NCI-H2227 (cell line): ENCODE measurements around the gene HDAC7.

ENCODE experiments used
- DNase-seq: peaks from one replicate; lab custom pipeline; 2025; ENCODE audit not compliant: unreplicated experiment; lab: John Stamatoyannopoulos, UW

Gene HDAC7

DNA sequence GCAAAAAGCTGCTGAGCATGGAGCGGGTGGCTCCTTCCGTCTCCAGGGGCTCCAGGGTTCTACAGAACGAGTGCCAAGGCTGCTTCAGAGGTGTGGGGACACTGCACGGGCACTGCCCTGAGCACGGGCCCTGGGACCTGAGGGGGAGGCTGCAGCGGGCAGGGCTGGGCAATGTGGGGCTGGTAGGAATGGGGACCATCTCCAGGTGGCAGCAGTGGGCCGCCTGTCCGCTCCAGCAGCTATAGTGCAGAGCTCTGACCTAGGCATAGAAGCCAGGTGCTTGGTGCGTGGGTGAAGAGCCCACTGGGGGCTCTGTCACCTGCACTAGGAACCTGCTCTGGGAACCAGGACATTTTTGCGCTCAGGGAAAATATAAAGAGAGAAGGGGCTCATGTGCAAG is 22.3 kb downstream of the HDAC7 start:
- no peak for DNase-seq

DNA sequence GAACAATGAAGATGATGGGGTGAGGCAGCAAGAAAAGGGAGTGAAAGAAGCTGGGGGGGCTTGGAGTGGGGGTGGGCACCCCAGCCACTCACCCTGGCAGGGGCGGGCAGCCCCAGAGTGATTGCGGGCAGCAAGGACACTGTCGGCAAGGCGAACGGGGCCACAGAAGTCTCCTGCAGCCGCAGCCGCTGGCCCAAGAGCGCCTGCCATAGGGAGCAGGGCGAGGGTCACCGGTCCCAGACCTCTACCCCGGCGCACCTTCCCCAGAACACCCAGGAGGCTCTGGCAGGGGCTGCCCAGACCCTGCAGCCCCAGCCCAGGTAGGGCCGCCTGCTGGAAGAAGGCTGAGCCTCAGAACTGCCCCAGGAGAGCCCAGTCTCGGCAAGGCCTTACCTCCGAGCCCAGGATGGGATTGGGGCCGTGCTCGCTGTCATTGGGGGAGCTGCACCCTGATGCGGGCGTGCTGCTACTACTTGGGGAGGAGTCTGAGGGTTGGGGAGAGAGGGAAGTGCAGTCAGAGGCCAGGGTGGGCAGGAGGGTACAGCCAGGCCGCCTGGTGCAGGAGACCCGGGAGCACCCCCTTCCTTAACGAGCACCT is 23.8 kb downstream of the HDAC7 start:
- DNase-seq: no peak

DNA sequence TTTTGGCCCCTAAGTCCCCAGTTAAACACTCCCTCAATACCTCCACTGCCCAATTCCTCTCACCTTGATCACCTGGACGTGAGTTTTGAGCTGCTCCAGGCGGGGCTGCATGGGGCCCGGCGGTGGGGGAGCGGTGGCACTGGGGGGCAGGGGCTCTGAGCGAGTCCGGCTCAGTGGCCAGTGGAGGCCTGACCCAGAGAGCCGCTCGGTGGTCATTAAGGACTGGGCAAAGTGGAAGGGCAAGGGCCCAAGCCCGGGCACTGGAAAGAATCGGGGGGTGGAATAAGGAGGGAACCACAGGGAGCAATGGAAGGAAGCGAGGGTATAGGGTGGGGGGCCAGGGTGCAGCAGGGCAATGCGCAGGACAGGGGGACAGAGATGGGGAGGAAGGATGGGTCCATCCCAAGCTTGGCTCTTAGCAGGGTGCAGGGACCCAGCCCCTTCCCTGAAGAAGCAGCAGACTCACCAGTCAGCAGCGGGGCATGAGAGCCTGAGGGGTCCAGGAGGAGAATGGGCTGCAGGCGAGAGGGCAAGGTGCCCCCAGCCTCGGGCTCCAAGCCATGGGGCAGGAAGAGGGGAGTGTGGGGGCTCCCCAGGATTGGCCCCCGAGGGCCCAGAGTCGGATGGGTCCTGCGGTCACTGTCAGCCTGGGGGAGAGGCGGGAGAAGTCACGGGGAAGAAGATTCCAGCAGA is 24.4 kb downstream of the HDAC7 start:
- no peak for DNase-seq

DNA sequence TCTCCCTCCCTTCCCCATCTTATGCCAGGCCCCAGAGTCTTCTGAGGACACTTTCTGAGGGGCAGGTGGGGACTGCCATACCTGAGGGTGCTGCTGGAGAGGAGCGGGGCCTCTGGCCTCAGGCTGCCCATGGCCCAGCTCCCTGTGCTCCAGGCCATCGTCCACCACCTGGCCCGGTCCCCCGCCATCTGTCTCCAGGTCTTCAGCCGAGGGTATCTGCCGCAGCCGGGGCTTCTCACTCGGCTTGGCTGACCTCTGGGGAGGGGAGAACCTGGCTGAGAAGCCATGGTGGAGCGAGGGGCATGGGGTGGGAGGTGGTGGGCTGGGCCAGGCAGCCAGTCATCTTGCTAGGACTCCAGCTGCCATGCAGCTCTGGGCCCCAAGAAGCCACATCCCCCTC is 25.0 kb downstream of the HDAC7 start:
- no peak for DNase-seq

DNA sequence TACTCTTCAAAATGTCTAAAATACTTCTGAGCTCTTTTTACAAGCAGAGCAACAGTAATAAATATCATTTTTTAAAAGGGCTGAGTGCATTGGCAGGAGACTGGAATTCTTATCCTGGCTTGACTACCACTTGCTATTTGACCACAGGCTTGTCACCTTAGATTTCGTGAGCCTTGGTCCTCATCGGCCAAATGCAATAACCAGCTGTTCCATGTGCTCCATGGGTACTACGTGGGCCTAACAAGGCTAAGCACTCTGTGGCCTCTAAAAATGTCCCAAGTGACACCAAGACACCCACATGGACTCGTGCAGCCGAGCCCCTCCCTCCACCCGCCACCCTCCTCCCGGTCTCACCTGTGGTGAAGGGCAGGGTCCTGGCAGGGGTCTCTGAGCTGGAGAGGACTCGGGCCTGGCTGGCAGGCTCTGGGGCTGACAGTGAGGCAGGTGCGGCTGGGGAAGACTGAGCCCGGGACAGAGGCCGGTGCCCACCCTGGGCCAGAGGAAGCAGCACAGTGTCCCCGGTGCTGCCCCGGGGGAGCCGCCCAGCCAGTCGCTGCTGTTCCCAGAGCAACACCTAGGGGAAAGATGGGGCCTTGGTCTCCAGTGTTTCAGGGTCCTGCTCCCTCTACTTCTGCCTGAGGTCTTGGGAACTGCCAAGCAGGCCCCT is 26.6 kb downstream of the HDAC7 start:
- DNase-seq: no peak

DNA sequence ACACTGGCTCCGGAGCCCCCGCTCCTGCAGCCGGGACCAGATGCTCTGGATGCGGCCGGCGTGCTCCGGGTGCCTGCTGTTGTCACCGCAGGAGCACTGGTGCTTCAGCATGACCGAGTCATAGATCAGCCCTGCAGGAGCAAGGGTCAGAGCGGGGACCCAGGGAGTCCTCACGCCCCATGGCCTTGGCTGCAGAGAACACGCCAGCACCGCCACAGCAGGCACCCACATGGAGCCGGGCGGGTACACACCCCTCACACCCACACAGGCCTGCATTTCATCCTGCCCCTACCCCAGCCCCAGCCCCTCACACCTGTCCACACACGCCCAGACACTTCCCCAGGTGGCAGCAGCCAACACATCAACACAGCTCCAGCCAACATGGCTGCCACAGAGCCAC is 27.8 kb downstream of the HDAC7 start:
- DNase-seq: no peak

DNA sequence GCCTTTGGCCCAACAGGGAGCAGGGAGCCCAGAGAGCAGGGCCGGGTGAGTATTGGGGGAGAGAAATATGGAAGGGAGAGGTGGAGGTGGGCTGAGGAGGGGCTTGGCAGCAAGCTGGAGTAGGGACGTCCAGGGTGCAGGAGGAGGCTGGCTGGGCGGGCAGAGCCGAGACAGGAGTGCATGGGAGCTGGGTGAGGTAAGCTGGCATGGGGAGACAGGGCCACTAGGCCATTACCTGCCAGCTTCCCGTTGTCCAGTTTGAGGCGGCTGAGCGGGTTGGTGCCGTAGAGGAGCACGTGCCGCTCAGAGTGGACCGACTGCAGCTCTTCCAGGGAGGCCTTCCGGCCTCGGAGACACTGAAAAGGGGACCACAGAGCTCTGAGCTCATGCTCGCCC is 28.4 kb downstream of the HDAC7 start:
- no peak for DNase-seq

DNA sequence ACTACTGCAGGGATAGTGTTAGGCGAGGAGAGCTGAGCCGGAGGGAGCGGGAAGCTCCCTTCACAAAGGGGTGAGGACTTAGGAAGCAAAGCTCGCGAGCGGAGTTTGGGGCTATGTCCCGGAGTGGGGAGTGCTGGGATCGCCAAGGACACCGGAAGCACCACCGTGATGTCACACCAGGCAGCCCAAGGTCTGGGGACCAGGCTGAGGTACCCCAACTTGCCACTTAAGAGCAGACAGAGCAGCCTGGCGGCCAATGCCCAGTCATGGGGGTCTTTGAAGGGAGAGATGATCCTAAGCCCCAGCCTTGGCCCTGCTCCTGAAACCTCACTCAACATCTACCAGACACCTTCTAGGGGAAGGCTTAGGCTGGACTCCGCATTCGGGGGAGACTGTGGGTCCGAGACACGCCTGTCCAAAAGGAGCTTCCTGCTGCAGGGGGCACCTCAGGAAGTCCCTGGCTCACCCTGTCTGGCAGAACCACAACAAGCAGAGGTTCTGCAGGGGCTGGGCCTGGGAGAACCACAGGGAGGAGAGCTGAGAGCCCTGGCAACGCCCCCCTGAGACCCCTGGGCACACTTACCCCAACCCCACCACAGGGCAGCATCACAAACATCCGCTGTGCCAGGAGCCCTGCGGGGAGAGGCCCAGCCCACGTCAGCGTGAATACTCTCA is 28.9 kb downstream of the HDAC7 start:
- no peak for DNase-seq

DNA sequence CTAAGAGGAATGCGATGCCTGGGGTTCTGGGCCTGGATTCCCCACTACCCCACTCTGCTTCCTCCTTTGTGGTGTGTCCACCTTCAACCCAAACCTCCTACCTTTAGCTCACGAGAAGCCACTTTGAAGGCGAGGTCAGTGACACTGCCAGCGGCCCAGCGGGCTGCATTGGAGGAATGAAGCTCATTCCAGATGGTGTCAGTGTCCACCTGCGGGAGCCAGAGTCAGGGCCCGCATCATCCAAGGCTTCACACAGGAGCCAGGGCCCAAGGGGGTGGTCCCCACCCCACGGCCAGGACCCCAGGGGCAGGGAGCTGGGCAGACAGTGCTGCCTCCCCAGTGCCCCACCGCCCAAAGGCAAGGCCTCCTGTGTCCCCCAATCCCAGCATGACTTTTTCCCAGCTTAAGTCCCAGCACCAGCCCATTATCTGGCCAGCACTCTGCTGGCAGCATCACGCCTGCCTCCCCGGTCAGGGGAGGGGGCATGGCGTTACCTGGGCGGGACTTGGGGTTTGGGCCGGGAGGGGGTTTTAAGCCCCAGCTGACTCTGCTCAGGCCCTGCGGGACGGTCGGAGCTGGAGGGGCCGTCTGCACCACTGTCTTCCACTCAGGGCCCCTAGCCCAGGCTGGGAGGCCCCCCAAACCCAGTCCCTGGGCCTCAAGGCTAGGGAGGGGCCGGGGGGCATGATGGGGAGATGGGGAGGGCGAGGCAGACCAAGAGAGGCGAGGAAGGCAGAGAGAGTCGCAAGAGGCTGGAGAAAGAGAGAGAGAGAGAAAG is 29.8 kb downstream of the HDAC7 start:
- DNase-seq: no peak

DNA sequence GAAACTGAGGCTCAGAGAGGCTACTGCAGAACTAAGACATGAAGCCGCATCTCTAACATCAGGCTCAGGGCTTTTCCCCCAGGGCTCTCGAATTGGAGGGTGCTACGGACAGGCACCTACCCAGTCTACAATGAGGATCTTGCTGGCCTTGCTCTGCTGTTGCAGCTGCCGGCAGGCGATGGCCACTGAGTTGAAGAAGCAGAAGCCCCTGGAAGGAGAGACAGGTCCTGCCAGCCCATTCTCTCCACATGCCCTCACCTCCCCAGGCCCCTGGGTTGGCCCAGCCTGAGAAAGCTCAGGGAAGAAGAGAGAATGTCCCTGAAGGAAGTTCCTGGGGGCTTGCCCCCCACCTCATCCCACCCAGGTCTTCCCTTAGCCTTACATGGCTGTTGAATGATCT is 30.6 kb downstream of the HDAC7 start:
- no peak for DNase-seq

DNA sequence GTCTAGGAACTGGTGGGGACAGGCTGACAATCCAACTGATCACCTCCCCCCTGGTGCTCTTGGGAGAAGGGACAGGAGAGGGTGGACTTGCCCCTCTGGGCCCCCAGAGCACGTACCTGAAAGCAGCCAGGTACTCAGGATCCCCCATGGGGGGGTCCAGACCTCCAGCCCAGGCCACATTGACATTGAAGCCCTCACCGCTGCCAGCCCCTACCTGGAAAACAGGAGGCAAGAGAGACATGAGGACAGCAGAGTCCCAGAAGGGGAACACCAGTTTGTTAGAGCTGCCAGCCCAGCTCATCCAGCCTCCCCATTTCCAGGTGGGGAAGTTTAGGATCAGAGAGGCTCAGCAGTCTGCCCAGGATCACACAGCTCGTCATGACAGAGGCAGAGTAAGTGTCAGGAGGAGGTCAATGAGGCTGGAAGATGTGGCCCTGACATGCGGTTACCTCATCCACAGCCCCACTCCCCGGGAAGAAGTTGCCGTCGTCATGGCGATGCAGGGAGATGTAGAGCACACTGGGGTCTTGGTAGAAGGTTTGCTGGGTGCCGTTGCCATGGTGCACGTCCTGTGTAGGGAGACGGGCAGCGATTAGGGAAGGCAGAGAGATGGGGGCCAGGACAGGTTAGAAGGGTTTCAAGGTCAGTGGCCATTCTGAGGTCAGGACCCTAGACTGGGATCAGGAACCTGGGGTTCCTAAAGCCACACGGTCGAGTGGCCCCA is 31.9 kb downstream of the HDAC7 start:
- DNase-seq: no peak

DNA sequence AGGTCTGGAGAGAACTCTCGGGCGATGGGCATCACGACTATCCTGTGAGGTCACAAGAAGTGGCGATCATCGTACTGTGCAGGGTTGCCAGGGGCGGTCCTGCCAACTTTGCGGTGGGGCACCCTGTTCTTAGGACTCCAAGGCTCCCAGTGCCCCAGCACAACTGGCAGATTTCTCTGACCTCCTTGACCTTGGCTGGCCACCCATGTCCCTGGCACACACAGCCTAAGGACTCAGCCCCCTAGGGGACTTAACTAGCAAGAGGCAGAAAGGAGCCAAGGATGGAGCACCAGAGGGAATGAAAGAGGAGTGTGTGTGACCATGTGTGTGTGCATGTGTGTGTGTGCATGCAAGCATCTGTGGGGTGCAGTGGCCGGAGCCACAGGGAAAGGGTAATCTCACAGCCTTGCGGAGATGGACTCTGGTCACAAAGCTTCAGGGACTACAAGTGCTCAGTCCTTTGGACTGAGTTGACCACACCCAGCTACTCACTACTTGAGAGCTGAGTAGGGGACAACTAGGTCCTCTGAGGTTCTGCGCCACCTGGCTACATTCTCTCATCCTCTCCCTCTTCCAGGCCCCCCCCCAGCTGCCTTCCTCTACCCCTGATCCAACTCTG is 32.9 kb downstream of the HDAC7 start:
- no peak for DNase-seq

DNA sequence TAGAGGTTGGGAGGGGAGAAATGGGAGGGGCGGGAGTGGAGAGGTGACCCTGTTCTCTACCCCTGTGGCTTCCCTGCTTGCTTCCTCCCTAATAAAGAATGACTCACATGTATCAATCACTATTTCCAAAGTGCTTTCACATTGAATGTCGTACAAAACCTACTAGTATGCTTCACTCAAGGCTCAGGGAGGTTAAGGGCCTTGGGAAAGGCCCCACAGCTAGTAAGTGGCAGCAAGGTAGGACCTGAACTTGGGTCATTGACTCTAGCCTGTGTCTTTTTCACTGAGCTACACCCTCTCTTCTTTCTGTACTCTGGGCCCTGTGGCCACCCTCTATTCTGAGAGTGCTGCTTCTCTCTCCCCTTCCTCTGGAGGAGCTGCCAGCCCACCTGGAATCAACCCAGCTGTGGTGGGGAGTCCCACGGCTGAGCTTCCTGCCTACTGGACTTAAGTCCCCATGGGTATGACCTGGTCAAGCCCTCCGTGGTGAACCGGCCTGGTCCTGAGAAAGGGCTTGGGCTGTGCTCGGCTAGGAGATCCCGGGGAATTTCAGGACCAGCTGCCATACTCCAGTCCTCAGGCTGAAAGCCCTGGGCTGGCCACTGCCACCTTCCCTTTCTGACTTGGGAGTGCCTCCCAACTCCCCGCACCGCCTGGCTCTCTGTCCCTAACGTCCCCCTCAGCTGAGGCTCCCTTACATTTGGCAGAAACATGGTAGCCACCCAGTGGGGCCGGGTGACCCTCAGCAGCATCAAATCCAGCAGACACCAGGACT is 33.6 kb downstream of the HDAC7 start:
- DNase-seq: no peak

DNA sequence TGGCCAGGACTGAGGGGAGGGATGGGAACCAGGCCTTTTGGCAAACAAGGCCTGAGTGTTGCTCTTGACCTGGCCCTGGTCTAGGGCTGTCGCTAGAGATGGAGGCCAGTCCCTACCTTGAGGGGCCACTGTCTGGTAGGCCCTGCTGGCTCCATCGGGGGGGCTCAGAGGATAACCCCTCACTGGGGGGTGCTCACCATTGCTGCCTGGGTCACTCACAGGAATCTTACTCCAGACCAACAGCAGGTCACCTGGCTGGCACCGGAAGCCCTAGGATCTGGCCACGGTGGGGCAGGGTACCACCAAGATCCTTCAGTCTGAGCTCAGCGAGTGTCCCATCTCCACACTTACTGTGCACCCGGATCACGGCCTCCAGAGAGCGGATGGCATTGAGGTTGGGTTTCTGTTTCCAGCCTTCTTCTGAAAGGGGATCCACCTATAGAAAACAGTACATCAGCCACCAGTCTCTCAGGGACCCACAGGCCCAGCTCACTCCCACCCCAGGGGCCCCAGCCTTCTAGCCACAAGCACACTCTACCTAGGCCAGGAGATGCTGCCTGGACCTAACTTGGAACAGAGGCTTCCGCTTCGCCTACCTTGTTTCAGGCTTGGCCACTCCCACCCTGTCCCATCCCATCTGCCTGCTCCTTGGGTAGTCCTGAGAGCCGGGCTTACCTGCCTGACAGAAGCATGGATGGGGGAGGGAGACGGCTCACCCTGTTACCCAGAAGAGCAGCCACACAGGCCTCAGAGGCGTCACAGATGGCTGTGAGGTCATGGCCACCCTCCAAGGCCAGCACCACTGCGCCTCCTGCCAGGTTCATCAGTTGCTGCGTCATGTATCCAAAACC is 34.4 kb downstream of the HDAC7 start:
- DNase-seq: no peak

DNA sequence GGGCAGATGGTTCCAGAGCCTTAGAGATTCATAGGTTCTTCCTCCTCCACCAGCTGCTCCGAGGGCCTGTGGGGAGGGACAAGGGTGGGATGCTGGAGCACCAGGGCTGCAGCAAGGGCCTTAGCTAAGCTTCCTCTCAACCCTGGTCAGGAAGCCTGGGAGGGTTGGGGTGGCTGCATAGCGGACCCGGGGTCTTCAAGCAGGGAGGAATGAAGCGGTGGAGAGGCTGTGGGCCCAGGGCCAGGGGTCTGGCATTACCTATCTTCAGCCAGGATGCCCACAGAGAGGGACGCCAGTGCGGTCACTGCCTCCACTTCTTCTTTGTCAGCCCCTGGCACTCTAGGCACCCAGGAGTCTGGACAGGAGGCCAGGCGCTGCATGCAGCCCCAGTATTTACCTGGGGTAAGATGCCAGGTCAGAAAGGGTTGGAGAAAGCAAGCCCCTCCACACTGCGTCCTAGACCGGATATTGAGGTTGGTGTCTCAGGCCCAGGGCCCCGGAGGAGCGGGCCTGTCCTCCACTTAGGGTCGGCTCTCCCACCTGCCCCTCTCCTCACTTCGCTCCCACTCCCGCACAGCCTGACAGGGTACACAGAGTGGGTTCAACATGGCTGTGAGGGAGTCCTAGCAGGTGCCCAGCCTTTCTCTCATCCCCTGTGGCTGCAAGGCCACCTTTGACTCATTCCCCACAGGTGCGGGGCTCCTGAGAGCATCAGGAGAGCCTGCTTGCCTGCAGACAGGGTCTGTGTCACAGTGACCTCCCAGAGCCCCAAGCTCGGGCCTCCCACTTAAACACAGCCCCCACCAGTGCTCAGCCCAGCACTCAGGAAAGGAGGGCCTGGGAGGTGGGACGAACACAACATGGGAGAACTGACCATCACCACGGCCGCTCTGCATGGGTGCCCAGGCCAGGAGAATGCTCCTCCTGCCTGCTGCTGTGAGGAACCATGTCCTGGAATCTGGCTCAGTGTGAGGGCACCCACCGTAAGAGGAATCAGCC is 35.6 kb downstream of the HDAC7 start:
- DNase-seq: no peak

DNA sequence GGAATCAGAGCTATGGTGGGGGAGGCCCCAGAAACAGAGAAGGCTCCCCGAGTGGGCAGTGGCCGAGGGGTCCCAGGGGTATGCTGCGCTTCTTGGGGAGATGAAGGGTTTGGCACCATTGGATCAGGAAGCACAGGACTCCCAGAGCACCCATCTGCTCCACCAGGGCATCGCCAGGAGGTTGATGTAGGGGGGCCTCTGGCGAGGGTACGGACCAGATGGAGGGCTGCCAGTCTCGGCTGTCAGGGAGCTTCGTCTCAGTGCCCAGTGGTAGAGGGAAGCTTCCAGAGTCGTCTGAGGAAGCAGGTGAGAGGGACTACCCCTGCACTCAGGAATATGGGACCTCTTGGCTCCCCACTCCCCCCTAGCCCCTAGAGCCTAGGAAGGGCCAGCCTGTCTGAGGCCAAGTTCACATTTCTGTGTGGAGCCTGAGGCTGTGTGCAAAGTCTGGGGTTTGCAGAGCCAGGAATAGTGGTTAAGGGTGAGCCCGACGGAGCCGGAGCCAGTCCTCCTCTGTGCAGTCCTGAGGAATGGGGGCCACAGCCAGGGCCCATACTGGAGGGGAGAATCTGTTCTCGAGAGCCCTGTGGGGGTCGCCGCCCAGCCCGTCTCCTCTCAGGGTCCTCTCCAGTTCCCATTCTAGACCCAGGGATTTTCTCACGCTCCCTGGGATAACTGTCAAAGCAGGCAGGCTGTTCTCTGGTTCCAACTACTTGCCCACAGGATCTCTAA is 36.5 kb downstream of the HDAC7 start:
- no peak for DNase-seq

DNA sequence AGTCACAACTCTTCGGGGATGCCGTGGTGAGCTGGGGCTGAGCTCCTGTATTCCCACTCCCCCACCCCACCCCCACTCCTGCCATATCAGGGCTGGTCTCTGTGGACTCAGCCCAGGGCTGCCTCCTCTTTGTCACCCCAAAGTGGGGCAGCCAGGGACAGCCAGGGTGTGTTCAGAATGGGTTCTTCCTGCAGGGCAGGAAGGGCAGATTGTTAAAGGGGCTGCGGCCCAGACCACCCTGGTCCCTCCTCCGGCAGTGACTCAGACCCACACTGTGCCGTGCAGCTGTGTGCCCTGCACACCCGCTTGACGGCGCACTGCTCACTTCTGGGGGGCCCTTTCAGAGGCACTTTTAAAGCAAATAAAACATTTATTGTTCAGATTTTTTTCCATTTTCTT is 37.3 kb downstream of the HDAC7 start:
- no peak for DNase-seq
